ENCODE data around the gene BRME1. TPM values are rescaled to one million over a fixed set of nuclear protein-coding genes. Genes with fewer than 3 reads are reported as not detected.
"Not testable (repeated sequence)": the region's sequence is repeated elsewhere in the genome, so short reads cannot be mapped to it uniquely, and the experiment has no call there.

Gene BRME1
- polyA plus RNA-seq, 1 experiment, result 0.94 TPM

- CTCF ChIA-PET, result interaction anchor here (0.5 to 1.5 kb wide), 3 partner anchors 8 to 436 kb away, joined by 3 to 7 read pairs (median 4); no protein-coding TSS in a partner anchor
- H3K36me3 ChIP-seq (ENCODE audit: control insufficient read depth, insufficient read depth, low read length), result peaks cover 28% of the 10 kb centered on the region
- no peak overlapping the region for H3K4me3 ChIP-seq (ENCODE audit: low read depth, low read length)
- POLR2A ChIA-PET, result no interaction called here
- H3K27me3 ChIP-seq (ENCODE audit: control insufficient read depth, insufficient read depth, low read length), result no peaks in the 10 kb centered on the region
- TF ChIP-seq CTCF (IDR thresholded peaks at IDR 0.05; ENCODE audit: insufficient read depth, low read depth, low read length), result no peak
- no peak for DNase-seq (ENCODE audit: low read depth)
These were observed 20.1 kb upstream of the BRME1 start for GRCh38 chr19:13926010-13926409.

GRCh38 chr19:13923194-13923987, 17.5 kb upstream of the BRME1 start:
- Histone ChIP-seq H3K27me3 (ENCODE audit: control insufficient read depth, insufficient read depth, low read length) (no peaks in the 10 kb centered on the region), H3K36me3 (ENCODE audit: control insufficient read depth, insufficient read depth, low read length) (peaks cover 35% of the 10 kb centered on the region), H3K4me3 (ENCODE audit: low read depth, low read length) (no peak overlapping the region)
- DNase-seq (ENCODE audit: low read depth), result no peak
- no peak for TF ChIP-seq CTCF (IDR thresholded peaks at IDR 0.05; ENCODE audit: insufficient read depth, low read depth, low read length)
- CTCF ChIA-PET, result no interaction called here
- POLR2A ChIA-PET, result no interaction called here

GRCh38 chr19:13922118-13922517, 16.2 kb upstream of the BRME1 start:
- POLR2A ChIA-PET; DNase-seq (ENCODE audit: low read depth); CTCF ChIA-PET; H3K4me3 ChIP-seq (ENCODE audit: low read depth, low read length); H3K27me3 ChIP-seq (ENCODE audit: control insufficient read depth, insufficient read depth, low read length): not testable (repeated sequence)
- H3K36me3 ChIP-seq (ENCODE audit: control insufficient read depth, insufficient read depth, low read length), result peaks cover 35% of the 10 kb centered on the region

GRCh38 chr19:13920940-13921747, 15.2 kb upstream of the BRME1 start:
- no peak for DNase-seq (ENCODE audit: low read depth)
- peaks cover 30% of the 10 kb centered on the region for H3K36me3 ChIP-seq (ENCODE audit: control insufficient read depth, insufficient read depth, low read length)
- ChIA-PET POLR2A (interaction anchor here (0.5 kb wide), 1 partner anchor 653 kb away, joined by 8 read pairs; no protein-coding TSS in a partner anchor), CTCF (interaction anchor here (0.9 kb wide), 1 partner anchor 18 kb away, joined by 4 read pairs; no protein-coding TSS in a partner anchor)
- H3K4me3 ChIP-seq (ENCODE audit: low read depth, low read length), result no peak overlapping the region
- no peak for TF ChIP-seq CTCF (IDR thresholded peaks at IDR 0.05; ENCODE audit: insufficient read depth, low read depth, low read length)
- no peaks in the 10 kb centered on the region for H3K27me3 ChIP-seq (ENCODE audit: control insufficient read depth, insufficient read depth, low read length)

GRCh38 chr19:13920524-13920923, 14.6 kb upstream of the BRME1 start:
- ChIA-PET CTCF (no interaction called here), POLR2A (no interaction called here)
- Histone ChIP-seq H3K36me3 (ENCODE audit: control insufficient read depth, insufficient read depth, low read length) (peaks cover 30% of the 10 kb centered on the region), H3K4me3 (ENCODE audit: low read depth, low read length) (no peak overlapping the region), H3K27me3 (ENCODE audit: control insufficient read depth, insufficient read depth, low read length) (no peaks in the 10 kb centered on the region)
- no peak for DNase-seq (ENCODE audit: low read depth)
- TF ChIP-seq CTCF (IDR thresholded peaks at IDR 0.05; ENCODE audit: insufficient read depth, low read depth, low read length), result no peak

Data from BJ (cell line).